ENCODE results near the gene SEC16A.

GRCh38 chr9:136474974-136475865 is 7.6 kb downstream of the SEC16A start:
- TF ChIP-seq TAF1 (IDR thresholded peaks at IDR 0.05; ENCODE audit: borderline replicate concordance, insufficient read depth, low read length) = no peak
- no peak for TF ChIP-seq POLR2AphosphoS5 (IDR thresholded peaks at IDR 0.05; ENCODE audit: low read depth, low read length)
- no peak for TF ChIP-seq REST (IDR thresholded peaks at IDR 0.05; ENCODE audit: insufficient read depth in 1 of 2, low read depth in 2 of 2, low read length in 2 of 2)
- no peak for TF ChIP-seq SIN3A (IDR thresholded peaks at IDR 0.05; ENCODE audit: borderline replicate concordance, insufficient read depth, low read length)

Measured in PFSK-1 (cell line).